A673 (cell line): ENCODE measurements around the gene LY6G5C. TPM values are rescaled to one million over a fixed set of nuclear protein-coding genes. Genes with fewer than 3 reads are reported as not detected.
A peak's percentile ranks its signal among the peaks of the same experiment; 100 is the strongest.

Experiments
- Bru-seq: library from RNA; stranded (reverse); fragments of 400-500 nt; gene quantifications from one replicate; lab custom pipeline; 2021; lab: Mats Ljungman, UMichigan
- BruChase-seq, 2 experiments: library from RNA; stranded (reverse); fragments of 400-500 nt; gene quantifications; one replicate each; lab custom pipeline; 2021; lab: Mats Ljungman, UMichigan
- BruUV-seq: library from RNA; stranded (reverse); fragments of 400-500 nt; replicated peaks from 2 replicates; lab custom pipeline; 2021; lab: Mats Ljungman, UMichigan
- CTCF ChIA-PET: fragments of 300-600 bp; sonication (Branson Sonifier 250); formaldehyde crosslinking; loops from one replicate; lab custom pipeline; 2022; ENCODE audit warnings: antibody characterized with exemption; lab: Charles Lee
- POLR2A ChIA-PET: fragments of 300-600 bp; sonication (Branson Sonifier 250); formaldehyde crosslinking; loops from one replicate; lab custom pipeline; 2022; ENCODE audit warnings: antibody characterized with exemption; ENCODE audit not compliant: low non-redundant PET; lab: Charles Lee
- DNase-seq: peaks from one replicate; pipeline ENCODE4 v3.0.0-alpha.2; 2015; ENCODE audit warnings: low spot score
- H3K27ac ChIP-seq: fragments of 200-600 bp; sonication (generic); 2 replicates; pipeline ENCODE4 v1.5.1; 2016; ENCODE audit warnings: mixed run types, low read depth, mild to moderate bottlenecking, mixed read lengths, antibody characterized with exemption, low read length; ENCODE audit not compliant: poor library complexity, severe bottlenecking
- H3K27me3 ChIP-seq: fragments of 200-600 bp; sonication (generic); replicated peaks from 2 replicates; pipeline ENCODE4 v1.6.1; 2017; ENCODE audit warnings: mixed run types, low read depth, mild to moderate bottlenecking, mixed read lengths, antibody characterized with exemption, low read length; ENCODE audit not compliant: insufficient read depth, poor library complexity
- H3K36me3 ChIP-seq: fragments of 200-600 bp; sonication (generic); 2 replicates; pipeline ENCODE4 v1.6.1; 2016; ENCODE audit warnings: mixed run types, mild to moderate bottlenecking, mixed read lengths, antibody characterized with exemption, low read length; ENCODE audit not compliant: insufficient read depth, poor library complexity, severe bottlenecking
- H3K4me1 ChIP-seq: fragments of 200-600 bp; sonication (generic); 2 replicates; pipeline ENCODE4 v1.6.1; 2017; ENCODE audit warnings: mixed run types, mild to moderate bottlenecking, mixed read lengths, antibody characterized with exemption, low read length; ENCODE audit not compliant: insufficient read depth, poor library complexity, severe bottlenecking
- H3K4me3 ChIP-seq: fragments of 200-600 bp; sonication (generic); 2 replicates; pipeline ENCODE4 v1.5.1; 2016; ENCODE audit warnings: low read depth, mixed run types, mild to moderate bottlenecking, mixed read lengths, low read length; ENCODE audit not compliant: poor library complexity, severe bottlenecking
- H3K9me3 ChIP-seq: fragments of 200-600 bp; sonication (generic); 2 replicates; pipeline ENCODE4 v1.6.1; 2016; ENCODE audit warnings: mixed run types, low read depth, mild to moderate bottlenecking, mixed read lengths, antibody characterized with exemption, low read length; ENCODE audit not compliant: poor library complexity, severe bottlenecking
- CTCF ChIP-seq: fragments of 300-800, 200-600 bp; sonication (generic); conservative IDR thresholded peaks from 2 replicates; pipeline ENCODE4 v1.5.1; 2017; ENCODE audit warnings: low read depth, mild to moderate bottlenecking, antibody characterized with exemption, low read length, moderate library complexity, mixed read lengths
- EZH2 ChIP-seq: fragments of 200-600 bp; sonication (generic); IDR thresholded peaks from 2 replicates; pipeline ENCODE4 v1.6.1; 2017; ENCODE audit warnings: borderline replicate concordance, low read depth, mild to moderate bottlenecking, mixed read lengths, antibody characterized with exemption, low read length; ENCODE audit not compliant: poor library complexity, severe bottlenecking
- intact Hi-C: fragments of 100-400 bp; cut with micrococcal nuclease; formaldehyde crosslinking; loops from one replicate; pipeline ENCODE4 v1.10.0; 2022; ENCODE audit not compliant: unreplicated experiment
- long read RNA-seq: library from polyadenylated mRNA; stranded (forward); transcript quantifications from one replicate; pipeline ENCODE4 v2.0.0, GENCODE V29; 2022
- total RNA-seq: library from RNA; stranded (reverse); gene quantifications from 2 replicates; pipeline ENCODE4 v1.2.3, GENCODE V29; 2021

LY6G5C gene, protein sequence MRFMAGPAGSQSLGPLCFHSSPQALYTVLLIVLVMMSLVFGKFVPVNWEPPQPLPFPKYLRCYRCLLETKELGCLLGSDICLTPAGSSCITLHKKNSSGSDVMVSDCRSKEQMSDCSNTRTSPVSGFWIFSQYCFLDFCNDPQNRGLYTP
- total RNA-seq, result 3.9 and 6.8 TPM in 2 replicates
- Bru-seq, nascent RNA, result percentile 41 among the genes with signal in this experiment
- BruChase-seq, experiment 1, labeled RNA remaining after a 2-hour chase, result percentile 36 among the genes with signal in this experiment
- percentile 52 among the genes with signal in this experiment for BruChase-seq, experiment 2, labeled RNA remaining after a 6-hour chase
- long read RNA-seq, partial matches to known transcripts, result 0 of 5 reads
- long read RNA-seq, other reads (novel, unspliced or antisense), result 3 of 5 reads

DNA sequence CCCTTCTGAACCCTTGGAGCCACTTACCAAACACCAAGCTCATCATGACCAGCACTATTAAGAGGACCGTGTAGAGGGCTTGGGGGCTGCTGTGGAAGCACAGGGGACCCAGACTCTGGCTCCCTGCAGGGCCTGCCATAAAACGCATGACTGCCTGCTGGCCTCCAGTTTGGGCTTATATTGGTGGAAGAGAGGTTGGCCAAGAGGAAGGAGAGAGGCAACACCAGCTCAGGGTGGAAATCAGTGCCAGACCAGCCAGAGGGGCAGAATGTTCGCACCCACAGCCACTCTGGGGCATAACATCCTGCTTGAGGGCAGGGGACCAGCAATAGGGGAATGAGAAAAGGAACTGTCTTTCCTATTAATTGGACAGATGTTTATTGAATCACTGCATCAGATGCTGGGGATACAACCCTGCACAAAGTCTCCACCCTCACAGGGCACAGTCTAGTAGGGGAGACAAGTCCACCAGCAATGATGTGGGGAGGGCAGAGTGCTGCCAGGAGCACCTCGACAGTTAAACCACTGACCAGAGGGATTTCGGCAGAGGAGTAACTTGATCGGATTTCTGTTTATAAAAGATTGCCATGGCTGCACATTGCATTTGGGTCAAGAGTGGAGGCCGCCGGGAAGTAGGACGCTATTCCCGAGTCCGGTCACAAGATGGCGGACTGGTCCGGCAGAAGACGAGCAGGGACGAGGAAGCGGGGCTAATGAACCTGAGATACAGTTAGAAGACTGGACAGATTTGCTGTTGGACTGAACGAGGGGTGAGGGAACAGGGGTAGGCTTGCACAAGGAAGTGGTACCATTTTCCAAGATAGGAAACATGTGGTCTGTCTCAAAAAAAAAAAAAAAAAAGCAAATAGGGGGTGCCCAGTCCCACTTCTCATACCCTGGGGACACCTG, at the start of gene LY6G5C:
TSS of gene LY6G5C (minus strand) at position 842 of the 909 bp plus-strand sequence. CDS start at position 148, 694 bp downstream.
- no peaks in the 10 kb centered on the region for H3K4me1 ChIP-seq
- POLR2A ChIA-PET, result interaction anchor here (0.7 to 1.0 kb wide), 2 partner anchors 23 to 134 kb away, joined by 3 read pairs; partner anchors contain the start of genes ABHD16A and ATP6V1G2
- H3K36me3 ChIP-seq, result no peaks in the 10 kb centered on the region
- CTCF ChIA-PET, result interaction anchor here (0.6 kb wide), 2 partner anchors 119 to 774 kb away, joined by 3 to 4 read pairs; no protein-coding TSS in a partner anchor
- intact Hi-C loops, result loop anchor here (2.0 to 10.0 kb wide), 2 partner anchors 150 to 274 kb away; partner anchors contain the start of genes NELFE and SKIC2
- no peaks in the 10 kb centered on the region for H3K9me3 ChIP-seq
- peak within 1 kb of the TSS; percentile 53 for H3K4me3 ChIP-seq
- BruUV-seq, result TSS peak; percentile 68
- H3K27ac ChIP-seq, result peak within 1 kb of the TSS; percentile 68
- no peaks in the 10 kb centered on the region for H3K27me3 ChIP-seq
- peak; percentile 86 for DNase-seq
- TF ChIP-seq EZH2 (no peak), CTCF (peak; percentile 70)

DNA sequence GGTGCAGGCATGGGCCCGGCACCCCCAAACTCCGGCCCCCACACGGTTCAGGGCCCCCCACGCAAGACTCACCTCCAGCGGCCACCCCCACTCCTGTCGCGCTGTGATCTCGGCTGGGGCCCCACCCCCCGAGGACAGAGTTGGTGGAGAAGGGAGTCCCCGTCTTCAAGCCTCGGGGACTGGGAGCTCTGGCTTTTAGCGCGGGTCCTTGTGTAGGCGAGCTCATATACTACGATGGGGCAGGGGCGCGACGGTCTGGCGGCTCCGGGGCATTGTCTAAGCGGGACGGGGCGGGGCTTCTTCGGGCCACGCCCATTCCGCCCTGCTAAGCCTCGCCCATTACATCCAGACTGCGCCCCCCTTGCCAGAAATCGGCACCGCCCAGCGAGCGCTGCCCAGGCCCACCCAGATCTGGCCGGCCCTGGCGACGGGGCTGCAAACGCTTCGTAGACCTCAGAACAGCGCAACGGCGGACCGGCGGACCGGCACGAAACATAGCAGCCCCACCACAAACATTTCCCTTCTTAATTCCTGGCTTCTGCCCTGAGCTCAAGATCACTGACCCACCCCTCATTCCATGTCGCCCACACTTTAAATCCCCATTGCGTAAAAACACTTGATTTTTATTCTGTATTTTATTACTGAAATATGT, 49.2 kb upstream of the LY6G5C start:
- Histone ChIP-seq H3K9me3 (no peaks in the 10 kb centered on the region), H3K36me3 (peaks cover 54% of the 10 kb centered on the region), H3K27me3 (no peaks in the 10 kb centered on the region), H3K27ac (peak overlapping the region; percentile 70), H3K4me3 (peak overlapping the region; percentile 76), H3K4me1 (peaks cover 19% of the 10 kb centered on the region)
- no peak for TF ChIP-seq EZH2
- intact Hi-C loops, result loop anchor here (2.0 to 10.0 kb wide), 2 partner anchors 97 to 185 kb away; partner anchors contain the start of genes ATP6V1G2, DDX39B, HSPA1B and NFKBIL1
- CTCF ChIA-PET, result interaction anchor here (0.6 to 1.6 kb wide), 3 partner anchors 24 to 100 kb away, joined by 3 to 14 read pairs (median 6); no protein-coding TSS in a partner anchor
- no TSS peak for BruUV-seq
- peak; percentile 93 for DNase-seq
- POLR2A ChIA-PET, result interaction anchor here (0.6 to 1.2 kb wide), 3 partner anchors 10 to 101 kb away, joined by 3 to 8 read pairs (median 4); partner anchors contain the start of genes HSPA1B and MSH5

DNA sequence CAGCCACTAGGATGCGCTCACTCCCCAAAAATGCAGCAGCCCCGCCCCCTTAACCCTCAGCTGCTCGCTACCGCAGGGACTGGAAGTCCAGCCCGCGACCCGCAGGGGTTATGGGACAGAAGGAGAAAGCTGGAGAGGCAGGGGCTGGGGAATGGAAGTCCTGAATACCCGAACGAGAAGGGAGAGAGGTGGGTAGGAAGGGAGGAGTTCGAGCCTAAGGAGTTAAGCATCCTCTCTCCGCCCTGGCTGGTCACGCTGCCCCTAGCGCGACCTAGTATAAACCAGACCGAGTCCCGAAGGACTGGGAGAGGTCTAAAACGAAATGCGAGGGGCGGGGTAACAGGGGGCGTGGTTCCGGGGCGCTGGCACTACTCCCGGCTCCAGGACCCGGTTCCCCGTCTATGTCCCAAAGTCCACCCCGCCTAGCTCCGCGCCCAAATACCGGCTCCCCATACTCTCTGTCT, 48.7 kb upstream of the LY6G5C start:
- intact Hi-C loops, result loop anchor here (2.0 kb wide), 1 partner anchor 97 kb away; the partner anchor contains the start of gene HSPA1B
- no TSS peak for BruUV-seq
- H3K27ac ChIP-seq, result peak overlapping the region; percentile 70
- CTCF ChIA-PET, result interaction anchor here (0.6 to 1.6 kb wide), 2 partner anchors 39 to 101 kb away, joined by 3 to 14 read pairs; no protein-coding TSS in a partner anchor
- peak overlapping the region; percentile 76 for H3K4me3 ChIP-seq
- H3K36me3 ChIP-seq, result peaks cover 54% of the 10 kb centered on the region
- DNase-seq, result peak; percentile 85
- POLR2A ChIA-PET, result interaction anchor here (1.0 to 1.2 kb wide), 2 partner anchors 10 to 98 kb away, joined by 4 to 8 read pairs; partner anchors contain the start of genes HSPA1B and MSH5
- H3K9me3 ChIP-seq, result no peaks in the 10 kb centered on the region
- peaks cover 15% of the 10 kb centered on the region for H3K4me1 ChIP-seq
- TF ChIP-seq CTCF (no peak; the same call in 1 of the 2 replicates), EZH2 (no peak)
- H3K27me3 ChIP-seq, result no peaks in the 10 kb centered on the region
